GM18517 (cell line): ENCODE data around the gene TTC39B.
A peak's percentile ranks its signal among the peaks of the same experiment; 100 is the strongest.

Source experiments
- ATAC-seq: cut with Tn5 transposase; IDR thresholded peaks from one replicate; pipeline ENCODE4 v1.9.1; 2021; ENCODE audit warnings: mild to moderate bottlenecking, moderate library complexity; ENCODE audit not compliant: unreplicated experiment

The TTC39B gene

DNA sequence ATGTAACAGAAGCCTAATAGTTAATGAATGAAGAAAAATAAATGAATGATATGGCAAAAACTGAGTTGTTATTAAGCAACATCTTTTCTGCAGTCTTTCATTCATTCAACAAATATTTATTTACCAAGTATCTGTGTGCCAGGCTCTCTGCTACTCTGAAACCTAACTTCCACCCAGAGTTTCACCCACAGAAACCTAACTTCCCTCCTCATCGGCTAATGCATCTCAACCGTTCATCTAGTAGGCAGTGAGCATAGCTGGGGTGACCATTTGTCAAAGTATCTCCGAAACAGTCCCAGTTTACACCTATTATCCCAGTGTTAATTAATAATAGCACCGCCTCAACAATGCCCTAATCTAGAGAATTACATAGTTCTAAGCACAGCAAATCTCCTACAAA lies 1.5 kb downstream of the TTC39B start:
- no peak for ATAC-seq

DNA sequence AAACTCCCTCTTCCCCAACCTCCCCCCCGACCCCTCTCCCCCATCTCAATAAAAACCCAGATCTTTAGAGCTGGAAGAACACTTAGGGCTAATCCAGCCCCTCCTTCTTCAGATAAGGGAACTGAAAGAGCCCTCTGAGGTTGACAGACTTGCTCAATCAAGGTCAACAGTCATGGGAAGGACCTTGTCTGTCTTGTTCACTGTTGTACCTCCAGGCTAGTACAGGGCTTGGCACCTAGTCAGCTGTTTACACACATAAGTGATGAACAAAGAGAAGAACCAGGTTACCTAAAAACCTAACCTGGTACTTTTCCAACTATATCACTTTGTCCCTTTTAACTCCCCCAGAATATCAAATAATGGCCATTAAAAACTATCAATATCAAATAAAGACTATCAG lies 2.4 kb downstream of the TTC39B start:
- ATAC-seq, result peak; percentile 25

DNA sequence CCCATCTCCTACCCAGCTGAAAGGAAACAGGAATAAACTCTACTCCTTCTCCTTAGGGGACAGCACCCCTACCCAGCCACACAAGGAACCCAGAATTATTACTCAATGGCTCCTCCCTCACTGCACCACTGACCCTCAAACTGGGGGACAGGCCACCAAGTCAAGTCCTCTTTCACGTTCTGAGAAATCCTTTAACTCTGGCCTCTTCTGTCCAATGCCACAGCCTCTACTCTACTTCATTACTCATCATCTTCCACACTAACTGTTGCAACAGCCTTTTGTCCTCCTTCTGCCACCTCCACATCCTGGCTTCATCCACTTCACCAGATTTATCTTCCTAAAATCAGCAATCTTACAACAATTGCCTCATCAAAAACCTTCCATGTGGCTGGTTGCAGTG lies 6.8 kb downstream of the TTC39B start:
- ATAC-seq, result no peak

DNA sequence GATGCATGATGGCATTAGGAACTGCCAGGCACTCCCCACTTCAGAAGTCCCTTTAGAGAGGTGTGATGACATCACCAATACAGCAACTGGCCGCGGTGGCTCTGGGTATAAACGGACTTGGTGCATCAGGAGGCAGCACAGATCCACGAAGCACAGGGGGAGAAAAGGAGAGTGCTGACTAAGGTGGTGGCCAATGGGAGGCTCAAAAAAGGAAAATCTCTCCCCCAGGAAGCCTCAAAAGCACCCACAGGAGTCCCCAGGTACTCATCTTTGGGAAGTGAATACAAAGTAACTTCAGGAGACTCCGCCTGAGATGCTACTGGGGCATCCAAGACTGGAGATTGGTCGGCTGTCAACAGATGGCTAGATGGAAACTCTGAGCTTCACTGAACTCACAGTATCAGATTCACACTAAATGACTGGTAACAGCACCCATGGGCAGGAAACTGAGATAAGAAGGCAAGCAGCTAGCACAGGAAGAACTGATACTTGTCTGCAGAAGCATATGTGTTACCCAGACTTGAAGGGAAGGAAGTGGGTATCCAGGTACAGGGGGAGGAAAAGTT lies 7.6 kb downstream of the TTC39B start:
- ATAC-seq, result peak; percentile 91

DNA sequence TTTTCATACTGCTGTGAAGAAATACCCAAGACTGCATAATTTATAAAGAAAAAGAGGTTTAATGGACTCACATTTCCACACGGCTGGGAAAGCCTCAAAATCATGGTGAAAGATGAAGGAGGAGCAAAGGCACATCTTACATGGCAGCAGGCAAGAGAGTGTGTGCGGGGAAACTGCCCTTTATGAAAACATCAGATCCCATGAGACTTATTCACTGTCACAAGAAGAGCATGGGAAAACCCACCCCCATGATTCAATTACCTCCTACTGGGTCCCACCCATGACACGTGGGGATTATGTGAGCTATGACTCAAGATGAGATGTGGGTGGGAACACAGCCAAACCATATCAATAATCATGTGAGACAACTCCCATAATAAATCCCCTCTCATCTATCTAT lies 8.7 kb downstream of the TTC39B start:
- ATAC-seq, result no peak

DNA sequence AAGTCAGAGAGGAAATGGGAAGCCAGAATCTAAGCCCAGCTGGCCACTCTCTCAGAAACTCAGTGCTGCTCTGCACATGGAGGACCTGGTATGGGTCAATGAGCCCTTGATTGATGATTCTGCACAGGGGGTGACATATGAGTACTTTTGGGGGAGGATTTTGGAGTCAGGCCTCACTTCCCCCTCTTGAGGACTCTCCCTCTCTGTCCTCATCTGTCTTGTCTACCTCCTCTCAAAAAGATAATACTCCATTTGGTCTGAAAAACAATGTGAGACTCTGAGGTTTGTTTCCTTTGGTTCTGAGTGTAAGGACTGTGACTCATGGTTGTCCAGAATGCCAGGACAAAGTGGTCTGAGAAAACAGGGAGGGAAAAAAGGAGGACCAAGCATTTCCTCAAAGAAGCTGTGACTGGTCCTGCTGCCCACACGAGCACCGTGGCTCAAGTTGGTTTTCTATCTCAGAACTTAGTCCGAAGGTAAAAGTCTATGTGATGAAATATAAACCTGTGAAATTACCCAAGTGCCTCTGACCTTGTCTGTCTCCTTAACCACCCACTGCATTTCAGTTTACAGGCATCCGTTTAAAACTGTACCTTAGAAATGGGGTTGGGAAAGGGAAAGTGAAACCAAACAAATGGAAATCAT lies 11.1 kb downstream of the TTC39B start:
- no peak for ATAC-seq

DNA sequence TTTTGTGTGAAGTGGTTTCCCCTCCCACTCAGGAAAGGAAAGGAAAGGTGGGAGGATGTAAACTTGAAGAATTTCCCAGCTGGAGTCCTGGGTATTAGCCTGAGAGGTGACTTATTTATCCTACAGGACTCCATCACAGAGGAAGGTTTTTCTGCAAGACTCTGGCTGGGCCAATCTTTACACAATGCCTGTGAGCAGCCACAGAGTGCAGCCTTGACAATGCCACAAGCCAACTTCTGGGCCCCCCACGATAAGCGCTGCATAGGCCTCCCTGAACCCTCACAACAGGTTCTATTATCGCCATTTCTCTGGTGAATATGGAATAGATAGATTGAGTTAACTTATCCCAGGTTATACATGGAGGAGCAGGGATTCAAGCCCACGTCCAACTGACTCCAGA lies 12.4 kb downstream of the TTC39B start:
- no peak for ATAC-seq

DNA sequence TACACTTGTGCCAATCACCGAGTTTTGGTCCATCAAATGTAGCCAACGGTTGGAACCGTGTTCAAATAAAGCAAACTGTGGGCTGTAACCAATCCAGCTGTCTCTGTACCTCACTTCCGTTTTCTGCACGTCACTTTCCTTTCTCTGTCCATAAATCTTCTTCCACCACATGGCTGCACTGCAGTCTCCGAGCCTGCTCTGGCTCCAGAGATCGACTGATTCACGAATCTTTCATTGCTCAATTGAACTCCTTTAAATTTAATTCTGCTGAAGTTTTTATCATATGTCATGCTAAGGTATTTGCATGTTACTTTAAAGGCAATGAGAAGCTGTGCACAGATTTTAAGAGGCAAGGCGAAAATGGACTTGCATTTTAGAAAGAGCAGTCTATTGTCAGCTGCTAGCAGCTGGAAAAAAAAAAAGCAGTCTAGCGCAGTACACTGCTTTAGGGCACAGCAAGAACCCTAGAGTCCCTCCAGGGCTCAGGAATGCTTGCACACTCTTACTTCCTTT lies 13.2 kb downstream of the TTC39B start:
- no peak for ATAC-seq

DNA sequence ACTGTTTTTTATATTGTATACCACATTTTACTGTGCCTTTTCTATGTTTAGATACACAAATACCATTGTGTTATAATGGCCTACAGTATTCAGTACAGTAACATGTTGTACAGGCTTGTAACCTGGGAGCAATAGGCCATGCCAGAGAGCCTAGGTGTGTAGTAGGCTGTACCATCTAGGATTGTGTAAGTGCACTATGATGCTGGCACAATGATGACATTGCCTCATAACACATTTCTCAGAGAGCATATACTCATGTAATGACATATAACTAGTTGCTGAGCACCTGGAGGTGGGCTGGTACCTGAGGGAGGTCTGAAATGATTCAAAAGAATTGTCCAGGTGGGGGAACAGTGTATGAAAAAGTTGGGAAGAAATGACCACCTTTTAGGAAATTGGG lies 13.9 kb downstream of the TTC39B start:
- ATAC-seq, result no peak

DNA sequence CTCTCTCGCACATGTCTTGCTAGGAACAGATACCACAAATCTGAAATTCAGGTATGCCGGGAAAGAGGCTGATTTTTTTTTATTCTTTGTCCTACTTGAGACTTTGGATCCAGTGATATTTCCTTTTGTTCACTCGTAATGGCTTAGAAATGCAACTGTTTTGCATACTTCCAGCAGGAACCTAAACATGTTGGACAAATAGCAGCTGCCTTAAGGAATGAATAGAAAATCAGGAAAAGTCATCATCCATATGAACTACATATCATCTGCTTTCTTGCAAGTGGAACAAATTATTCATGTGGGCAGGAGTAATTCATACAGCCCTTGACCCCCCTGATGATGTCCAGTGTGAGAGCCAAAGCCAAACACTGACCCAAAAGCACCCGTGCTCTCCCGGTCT lies 17.4 kb downstream of the TTC39B start:
- ATAC-seq, result no peak

DNA sequence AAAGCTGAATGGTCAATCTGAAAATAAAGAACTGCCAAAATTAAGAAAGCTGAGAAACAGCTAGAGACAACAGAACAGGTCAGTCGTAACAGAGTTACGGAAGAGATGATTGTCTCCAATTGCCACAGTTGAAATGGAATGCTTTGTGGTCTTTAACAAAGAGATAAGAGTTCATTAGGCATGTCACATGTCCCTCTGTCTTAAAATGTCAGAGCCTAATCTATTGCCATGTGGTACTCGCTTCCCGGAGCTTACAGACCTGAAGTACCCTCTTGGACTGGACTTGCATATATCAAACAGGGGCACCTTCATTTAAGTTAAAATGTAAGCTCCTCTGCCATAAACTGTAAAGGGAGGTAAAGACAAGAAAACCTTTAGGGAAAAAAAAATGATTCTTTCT lies 19.7 kb downstream of the TTC39B start:
- no peak for ATAC-seq

DNA sequence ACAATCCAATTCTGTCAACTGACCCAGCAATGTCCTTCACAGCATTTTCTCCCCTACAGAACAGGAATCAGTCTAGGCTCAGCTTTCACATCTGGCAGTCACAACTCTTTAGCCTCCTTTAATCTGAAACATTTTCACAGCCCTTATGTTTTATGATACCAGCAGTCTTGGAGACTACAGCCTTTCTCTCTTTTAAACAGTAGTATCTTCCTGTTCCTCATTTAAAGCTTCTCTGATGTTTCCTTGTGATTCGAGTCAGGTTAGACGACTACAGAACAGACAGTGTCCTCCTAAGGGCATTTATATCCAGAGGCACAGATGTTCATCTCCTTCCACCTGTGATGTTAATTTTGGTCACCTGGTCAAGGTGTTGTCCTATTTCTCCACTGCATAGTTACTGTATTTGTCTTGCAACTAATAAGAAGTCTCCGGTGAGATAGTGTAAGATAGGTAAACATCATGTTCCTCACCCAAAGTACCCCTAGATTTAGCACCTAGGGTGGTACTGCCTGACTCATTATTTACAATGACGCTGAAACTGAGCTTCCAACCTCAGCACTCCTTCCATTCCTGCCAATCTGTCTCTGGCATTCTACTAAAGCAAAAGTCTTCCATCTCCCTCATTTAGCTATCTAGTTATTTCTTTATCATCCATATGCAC lies 20.7 kb downstream of the TTC39B start:
- no peak for ATAC-seq

DNA sequence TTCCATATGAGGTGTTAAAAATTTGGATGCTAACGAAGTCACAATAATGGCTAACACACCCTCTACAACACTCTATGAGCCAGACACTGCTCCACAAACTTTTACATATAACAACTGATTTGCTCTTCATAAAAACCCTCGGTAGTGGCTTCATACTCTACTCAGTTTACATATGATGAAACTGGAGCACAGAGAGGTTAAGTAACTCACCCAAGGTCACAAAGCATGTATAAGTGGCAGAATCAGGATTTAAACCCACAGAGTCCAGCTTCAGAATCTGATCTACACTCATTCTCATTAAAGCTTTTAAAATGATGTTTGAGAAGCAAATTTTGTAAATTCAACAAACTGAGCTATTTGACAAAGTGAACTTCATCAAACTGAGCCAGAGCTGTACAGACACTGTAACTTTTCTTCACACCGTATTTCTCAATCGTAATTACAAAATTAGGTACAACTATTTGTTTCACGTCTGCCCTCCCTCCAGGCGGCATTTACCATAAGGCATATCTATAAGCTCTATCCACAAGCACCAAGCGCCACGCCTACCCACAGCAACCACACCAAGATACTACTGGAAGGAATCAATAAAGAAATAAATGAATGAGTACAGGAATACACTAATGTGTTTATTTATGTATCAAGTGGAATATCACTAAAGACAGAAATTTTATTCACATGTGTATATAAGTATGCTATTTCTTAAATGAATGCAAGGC lies 24.3 kb downstream of the TTC39B start:
- ATAC-seq, result no peak

DNA sequence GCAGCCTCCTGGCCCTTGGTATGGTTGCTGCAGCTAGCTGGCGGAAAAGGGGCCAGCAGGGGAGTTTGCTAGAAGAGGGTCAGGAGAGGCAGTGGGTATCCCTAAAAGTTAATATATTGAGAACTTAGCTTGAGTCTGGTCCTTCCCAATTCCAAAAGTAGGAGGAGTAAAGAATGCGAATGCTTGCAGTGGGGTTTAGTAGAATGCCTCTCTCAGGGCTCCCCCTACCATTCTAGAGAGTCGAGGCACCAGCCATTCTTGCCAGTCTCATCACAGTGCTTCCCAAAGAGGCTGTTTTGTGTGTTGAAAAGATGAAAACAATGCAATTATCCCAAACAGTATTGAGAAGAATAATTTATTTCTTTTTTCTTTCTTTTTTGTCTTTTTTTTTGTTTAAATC lies 26.4 kb downstream of the TTC39B start:
- no peak for ATAC-seq

DNA sequence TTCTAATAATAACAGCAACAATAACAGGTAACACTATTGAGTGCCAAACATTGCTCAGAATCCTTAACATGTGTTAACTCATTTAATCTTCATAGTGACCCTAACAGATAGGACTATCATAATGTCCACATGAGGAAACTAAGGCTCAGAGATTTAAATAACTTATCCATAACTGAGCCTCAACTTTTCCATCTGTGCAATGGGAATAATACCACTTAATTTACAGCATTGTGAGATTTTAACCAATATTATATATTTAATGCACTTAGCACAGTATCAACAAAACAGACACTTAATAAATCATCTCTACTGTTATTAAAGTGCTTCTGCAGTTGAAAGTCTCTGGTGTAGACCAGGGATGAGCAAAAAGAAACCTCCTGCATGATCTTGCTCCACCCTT lies 28.2 kb downstream of the TTC39B start:
- ATAC-seq, result no peak

DNA sequence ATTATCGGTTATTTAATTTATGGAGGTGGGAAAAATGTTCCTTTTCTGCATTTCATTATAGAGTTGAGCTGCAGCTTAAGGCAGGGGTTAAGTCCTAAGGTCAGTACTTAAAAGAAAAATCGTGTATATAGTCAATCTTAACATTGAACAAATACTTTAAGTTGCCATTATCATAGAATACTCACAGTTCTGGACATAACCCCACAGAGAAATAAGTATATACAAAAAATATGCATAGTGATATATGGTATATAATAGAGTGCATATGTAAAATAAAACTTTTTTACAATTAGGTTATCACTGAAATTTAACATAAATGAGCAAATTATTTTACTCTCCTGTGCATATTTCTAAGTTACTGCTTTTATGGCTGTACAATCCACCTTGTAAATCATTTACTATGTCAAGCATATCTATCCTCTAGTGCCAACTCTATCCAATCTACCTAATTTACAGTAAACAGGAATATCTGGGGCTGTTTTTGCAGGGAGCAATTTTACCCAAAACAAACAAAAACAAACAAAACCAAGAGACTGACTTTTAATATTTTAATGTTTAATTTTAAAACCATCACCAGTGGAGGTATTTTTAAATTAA lies 28.8 kb downstream of the TTC39B start:
- ATAC-seq, result no peak

DNA sequence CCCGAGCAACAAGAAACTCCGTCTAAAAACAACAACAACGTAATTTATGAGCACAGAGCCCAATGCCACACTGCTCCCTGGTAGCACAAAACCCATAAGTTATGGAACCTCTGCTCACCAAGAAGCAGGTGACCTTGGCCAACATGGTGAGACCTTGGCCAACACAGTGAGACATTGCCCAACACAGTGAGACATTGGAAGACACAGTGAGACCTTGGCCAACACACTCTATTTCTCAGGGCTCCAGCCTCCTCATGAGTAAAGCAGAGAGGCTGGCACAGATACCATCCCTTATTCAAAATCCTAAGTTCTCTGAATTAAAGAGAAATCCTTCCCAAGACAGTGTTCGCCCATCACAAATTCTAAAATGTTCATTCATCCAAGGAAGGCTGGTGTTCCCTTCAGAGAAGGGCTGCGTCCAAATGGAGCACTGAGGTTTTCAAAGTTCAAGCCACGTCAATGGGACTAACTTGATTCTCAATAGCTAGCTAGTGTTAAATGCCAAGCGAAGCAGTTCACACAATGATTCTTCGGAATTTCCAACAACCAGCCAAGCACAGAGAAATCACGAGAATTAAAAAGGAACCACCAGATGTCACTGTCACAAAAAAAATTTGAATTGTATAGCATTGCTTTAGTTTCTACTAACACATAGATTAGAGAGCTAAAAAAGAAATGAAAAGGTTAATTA lies 29.5 kb downstream of the TTC39B start:
- no peak for ATAC-seq

DNA sequence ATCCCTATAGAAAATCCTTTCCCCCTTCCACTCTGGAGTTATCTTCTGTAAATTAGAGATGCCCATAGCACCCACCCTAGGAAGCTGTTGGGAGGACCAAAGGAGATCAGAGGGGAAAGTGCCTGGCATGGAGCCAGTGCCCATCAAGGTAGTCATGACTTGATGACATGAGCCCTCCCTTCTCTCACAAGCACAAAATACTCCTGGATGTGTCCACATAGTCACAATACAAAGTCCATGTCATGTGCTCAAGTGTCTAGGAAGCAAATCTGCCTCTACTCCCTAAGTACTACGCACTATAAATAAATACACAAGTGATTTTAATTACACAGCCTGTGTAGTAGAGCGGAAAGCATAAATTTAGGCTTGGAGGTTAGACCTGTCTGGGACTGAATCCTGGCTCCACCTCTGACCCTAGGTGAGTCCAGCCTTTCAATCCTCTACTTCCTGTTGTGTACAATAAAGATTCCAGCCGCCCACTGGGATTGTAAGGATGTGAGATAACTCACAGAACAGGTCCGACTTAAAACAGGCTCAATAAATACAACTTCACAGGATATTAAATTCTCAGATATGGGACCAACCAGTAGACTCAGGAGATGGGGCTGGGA lies 30.6 kb downstream of the TTC39B start:
- no peak for ATAC-seq

DNA sequence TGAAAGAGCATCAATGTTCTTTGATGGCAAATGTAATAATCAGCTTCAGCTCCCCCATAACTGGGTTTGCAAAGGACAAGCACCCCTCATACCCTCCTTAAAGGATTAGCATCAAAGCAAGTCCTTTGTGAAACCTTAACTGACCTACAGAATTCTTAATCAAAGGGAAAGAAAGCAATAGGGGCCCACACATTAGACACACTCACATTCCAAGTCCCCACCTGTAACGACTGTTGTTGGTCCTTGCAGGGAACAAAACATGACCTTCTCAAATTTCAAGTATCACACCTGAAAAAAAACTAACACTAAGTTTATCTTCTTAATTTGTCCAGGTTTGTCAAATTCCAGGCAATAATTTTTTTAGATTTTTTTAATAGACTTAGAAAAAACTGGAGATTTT lies 32.6 kb downstream of the TTC39B start:
- no peak for ATAC-seq

DNA sequence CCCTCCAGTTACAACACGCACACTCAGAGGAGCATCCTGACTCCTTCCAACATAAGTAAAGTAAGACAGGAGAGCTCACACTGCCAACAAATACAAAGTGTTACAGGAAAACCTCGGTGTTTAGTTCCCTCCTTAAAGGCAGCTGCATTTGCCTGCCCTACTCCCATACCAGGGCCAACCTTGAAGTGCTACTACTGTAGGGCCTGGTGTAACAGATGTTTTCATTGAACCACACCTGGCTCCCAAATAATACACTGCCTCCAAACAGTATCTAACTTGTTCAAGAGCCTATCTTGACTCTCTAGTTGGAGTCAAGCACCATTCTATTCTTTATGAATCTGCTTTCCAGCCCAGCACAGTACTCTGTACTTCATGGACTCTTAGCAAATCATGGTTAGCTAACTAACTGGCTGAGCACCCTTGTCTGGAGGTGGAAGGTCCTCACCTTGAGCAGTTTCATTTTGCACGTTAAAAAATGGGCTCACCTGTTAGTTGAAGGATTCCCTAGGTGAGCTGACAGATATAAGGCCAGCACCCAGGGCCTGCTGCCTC lies 34.6 kb downstream of the TTC39B start:
- ATAC-seq, result no peak
